Mesenchymal stem cell (in vitro differentiated cells and primary cell): Measurements from ENCODE around the gene CCNQ.

Experiments
- DNase-seq: peaks from one replicate; pipeline ENCODE4 v3.0.0-alpha.2; 2013
- H2AFZ ChIP-seq: one replicate; pipeline ENCODE4 v1.6.1; 2013; ENCODE audit warnings: low read depth, mild to moderate bottlenecking, control low read depth, inconsistent platforms, low read length, moderate library complexity
- H2AK5ac ChIP-seq: 2 replicates; pipeline ENCODE4 v1.6.1; 2013; ENCODE audit warnings: low read length, moderate library complexity, mild to moderate bottlenecking, inconsistent platforms; ENCODE audit not compliant: severe bottlenecking
- H2BK120ac ChIP-seq: one replicate; pipeline ENCODE4 v1.6.1; 2013; ENCODE audit warnings: low read depth, mild to moderate bottlenecking, inconsistent platforms, low read length, moderate library complexity
- H2BK12ac ChIP-seq, 2 experiments: one replicate each; pipeline ENCODE4 v1.6.1; 2013; ENCODE audit warnings: inconsistent platforms in 2 of 2, low read length in 2 of 2, mild to moderate bottlenecking in 2 of 2, moderate library complexity in 2 of 2, control low read depth in 1 of 2
- H2BK15ac ChIP-seq: one replicate; pipeline ENCODE4 v1.6.1; 2013; ENCODE audit warnings: mild to moderate bottlenecking, low read depth, inconsistent platforms; ENCODE audit not compliant: poor library complexity, severe bottlenecking
- H2BK5ac ChIP-seq: 2 replicates; pipeline ENCODE4 v1.6.1; 2013; ENCODE audit warnings: low read depth, mild to moderate bottlenecking, low read length, control low read depth, inconsistent platforms; ENCODE audit not compliant: poor library complexity, severe bottlenecking
- H3K14ac ChIP-seq, 2 experiments: one replicate each; pipeline ENCODE4 v1.6.1; 2013; ENCODE audit warnings: inconsistent platforms in 2 of 2, low read length in 2 of 2, control low read depth in 1 of 2, mild to moderate bottlenecking in 1 of 2, moderate library complexity in 1 of 2
- H3K18ac ChIP-seq, 2 experiments: one replicate each; pipeline ENCODE4 v1.6.1; 2013; ENCODE audit warnings: inconsistent platforms in 2 of 2, low read length in 2 of 2, control low read depth in 1 of 2, low read depth in 1 of 2, mild to moderate bottlenecking in 1 of 2
- H3K23ac ChIP-seq, 2 experiments: one replicate each; pipeline ENCODE4 v1.6.1; 2013; ENCODE audit warnings: inconsistent platforms in 2 of 2, low read length in 2 of 2, mild to moderate bottlenecking in 2 of 2, moderate library complexity in 2 of 2, control low read depth in 1 of 2
- H3K27ac ChIP-seq: 2 replicates; pipeline ENCODE4 v1.5.1; 2013; ENCODE audit warnings: mild to moderate bottlenecking, moderate library complexity, low read length, control low read depth, inconsistent platforms; ENCODE audit not compliant: poor library complexity, severe bottlenecking
- H3K27me3 ChIP-seq, 2 experiments: 2 replicates each; pipeline versions ENCODE4 v1.6.1 to v1.7.0; 2013; ENCODE audit warnings: low read length in 2 of 2, mild to moderate bottlenecking in 2 of 2, moderate library complexity in 2 of 2, control low read depth in 1 of 2, inconsistent platforms in 1 of 2; ENCODE audit not compliant: control insufficient read depth in 1 of 2, insufficient read depth in 1 of 2
- H3K36me3 ChIP-seq, 2 experiments: 2 replicates each; pipeline versions ENCODE4 v1.6.1 to v1.7.0; 2013; ENCODE audit warnings: low read length in 2 of 2, control low read depth in 1 of 2, inconsistent platforms in 1 of 2, low read depth in 1 of 2, mild to moderate bottlenecking in 1 of 2; ENCODE audit not compliant: insufficient read depth in 2 of 2, control insufficient read depth in 1 of 2
- H3K4ac ChIP-seq, 2 experiments: one replicate each; pipeline ENCODE4 v1.6.1; 2013; ENCODE audit warnings: inconsistent platforms in 2 of 2, low read length in 2 of 2, mild to moderate bottlenecking in 2 of 2, moderate library complexity in 2 of 2, control low read depth in 1 of 2, low read depth in 1 of 2
- H3K4me1 ChIP-seq: 2 replicates; pipeline ENCODE4 v1.6.1; 2013; ENCODE audit warnings: low read depth, low read length, control low read depth; ENCODE audit not compliant: control insufficient read depth, insufficient read depth
- H3K4me2 ChIP-seq: 2 replicates; pipeline ENCODE4 v1.6.1; 2013; ENCODE audit warnings: low read length, mild to moderate bottlenecking, inconsistent platforms; ENCODE audit not compliant: poor library complexity, severe bottlenecking
- H3K4me3 ChIP-seq, 2 experiments: 2 replicates each; pipeline versions ENCODE4 v1.5.1 to v1.7.0; 2013; ENCODE audit warnings: low read length in 2 of 2, mild to moderate bottlenecking in 2 of 2, control low read depth in 1 of 2, low read depth in 1 of 2; ENCODE audit not compliant: insufficient read depth in 1 of 2
- H3K79me1 ChIP-seq: replicated peaks from 2 replicates; pipeline ENCODE4 v1.6.1; 2013; ENCODE audit warnings: mild to moderate bottlenecking, control low read depth, low read length, inconsistent platforms; ENCODE audit not compliant: poor library complexity, severe bottlenecking
- H3K9ac ChIP-seq: 2 replicates; pipeline ENCODE4 v1.7.0; 2013; ENCODE audit warnings: mild to moderate bottlenecking, low read length, moderate library complexity
- H3K9me3 ChIP-seq: 2 replicates; pipeline ENCODE4 v1.7.0; 2013; ENCODE audit warnings: mild to moderate bottlenecking, low read length; ENCODE audit not compliant: control insufficient read depth
- H4K8ac ChIP-seq: one replicate; pipeline ENCODE4 v1.6.1; 2013; ENCODE audit warnings: inconsistent platforms, mild to moderate bottlenecking, low read length, moderate library complexity
- H4K91ac ChIP-seq: one replicate; pipeline ENCODE4 v1.6.1; 2013; ENCODE audit warnings: mild to moderate bottlenecking, low read length, inconsistent platforms
- WGBS: methylation state at CpG from one replicate; pipeline ENCODE4 v1.1.7; 2013; ENCODE audit warnings: mixed read lengths; 5-methylcytosine and 5-hydroxymethylcytosine counted together

Gene CCNQ

DNA sequence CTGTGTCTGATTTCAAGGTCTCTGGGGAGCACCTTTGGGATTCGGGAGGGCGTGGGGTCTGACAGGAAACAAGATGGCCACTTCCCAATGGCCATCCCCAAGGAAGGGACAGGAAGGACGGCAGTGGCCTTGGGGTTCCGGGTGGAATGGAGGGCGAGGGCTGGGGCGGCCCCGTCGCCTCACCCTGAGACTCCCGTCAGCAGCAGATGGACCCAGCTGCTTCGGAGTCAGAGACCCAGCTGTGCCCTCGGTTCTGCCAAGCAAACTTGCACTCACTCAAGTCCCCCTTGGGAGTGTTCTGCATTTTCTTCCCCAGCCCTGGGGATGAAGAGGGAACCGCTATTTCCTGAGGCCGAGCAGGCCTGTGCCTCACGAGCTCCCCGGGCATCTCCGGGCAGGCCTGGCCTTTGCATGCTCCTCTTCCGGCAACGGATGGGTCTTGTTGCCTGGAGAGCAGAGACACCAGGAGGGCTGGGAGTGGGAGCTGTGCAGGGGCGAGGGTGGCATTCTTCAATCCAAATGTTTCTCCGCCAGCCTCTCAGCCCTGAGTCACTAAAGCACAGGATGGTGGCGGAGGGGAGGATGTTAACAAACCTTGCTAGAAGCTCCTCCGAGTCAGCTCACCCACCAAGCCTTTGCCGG lies 41.2 kb upstream of the CCNQ start:
- H3K79me1 ChIP-seq: no peaks in the 10 kb centered on the region
- no peak overlapping the region for H3K23ac ChIP-seq
- H3K36me3 ChIP-seq: no peaks in the 10 kb centered on the region
- no peak overlapping the region for H2BK5ac ChIP-seq
- no peak overlapping the region for H3K4ac ChIP-seq
- H3K4me1 ChIP-seq: peaks cover 25% of the 10 kb centered on the region
- no peak for DNase-seq
- H4K91ac ChIP-seq: no peak overlapping the region
- no peak overlapping the region for H3K4me2 ChIP-seq
- H2AK5ac ChIP-seq: no peak overlapping the region
- H2BK12ac ChIP-seq: no peak overlapping the region
- no peak overlapping the region for H3K9ac ChIP-seq
- H2BK120ac ChIP-seq: no peak overlapping the region
- H2BK15ac ChIP-seq: no peak overlapping the region
- no peak overlapping the region for H3K18ac ChIP-seq
- H3K27me3 ChIP-seq: peaks cover 30 to 80% of the 10 kb centered on the region in 2 experiments
- H4K8ac ChIP-seq: no peak overlapping the region
- WGBS: 89% methylated on average over 22 of the region's 23 CpGs
- no peak overlapping the region for H3K4me3 ChIP-seq
- no peak overlapping the region for H2AFZ ChIP-seq
- no peaks in the 10 kb centered on the region for H3K9me3 ChIP-seq
- H3K14ac ChIP-seq: no peak overlapping the region
- H3K27ac ChIP-seq: no peak overlapping the region

DNA sequence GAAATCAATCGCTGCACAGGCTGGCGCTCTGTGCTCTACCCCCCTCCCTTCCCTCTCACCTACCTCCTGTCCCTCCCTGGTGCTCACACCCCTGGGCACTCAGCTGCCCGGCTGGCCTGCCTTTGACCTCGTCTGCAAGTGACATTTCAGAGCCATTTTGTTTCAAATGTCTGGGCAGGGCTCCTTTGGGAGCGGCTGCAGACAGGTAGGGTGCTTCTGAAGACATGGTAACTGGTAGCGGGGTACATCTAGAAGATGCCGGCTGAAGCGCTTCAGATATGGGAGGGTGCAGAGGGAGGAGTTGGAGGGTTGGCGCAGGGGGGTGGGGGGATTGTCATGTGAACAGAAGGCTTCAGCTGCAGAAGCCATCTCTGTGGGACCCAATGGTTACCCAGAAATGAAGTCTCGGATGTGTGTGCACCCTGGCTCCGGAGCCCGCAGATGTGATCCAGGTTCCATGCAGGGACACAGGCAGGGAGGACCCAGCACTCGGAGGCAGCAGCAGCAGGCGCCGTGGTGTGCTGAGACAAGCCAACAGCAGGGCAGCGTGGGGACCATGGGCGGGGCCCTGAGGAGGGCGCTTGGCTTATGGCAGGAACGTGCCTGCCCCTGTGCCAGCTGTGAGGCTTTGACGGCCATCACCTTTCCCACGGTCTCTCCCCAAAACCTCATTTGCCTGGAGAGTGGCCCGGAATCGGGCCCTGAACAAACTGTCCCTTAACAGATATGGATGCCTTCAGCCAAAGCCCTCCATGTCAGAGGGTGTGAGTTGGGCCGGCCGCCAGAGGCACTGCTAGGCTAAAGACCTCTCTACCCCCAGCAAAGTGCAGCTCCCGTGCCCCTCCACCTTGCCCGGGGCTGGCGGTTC lies 40.5 kb upstream of the CCNQ start:
- Histone ChIP-seq H3K14ac (no peak overlapping the region), H4K91ac (no peak overlapping the region), H3K23ac (no peak overlapping the region), H3K4me1 (peaks cover 20% of the 10 kb centered on the region), H2AFZ (no peak overlapping the region), H2BK120ac (no peak overlapping the region), H3K4me2 (peak overlapping the region; percentile 16), H3K9me3 (no peaks in the 10 kb centered on the region), H3K27me3 (peaks cover 22 to 80% of the 10 kb centered on the region in 2 experiments), H2BK15ac (no peak overlapping the region), H2AK5ac (no peak overlapping the region), H3K18ac (no peak overlapping the region), H3K4me3 (no peak overlapping the region), H2BK12ac (no peak overlapping the region), H3K79me1 (no peaks in the 10 kb centered on the region), H3K27ac (no peak overlapping the region), H3K9ac (no peak overlapping the region), H3K4ac (no peak overlapping the region), H3K36me3 (no peaks in the 10 kb centered on the region), H4K8ac (no peak overlapping the region), H2BK5ac (no peak overlapping the region)
- DNase-seq: no peak
- 91% methylated on average over 21 of the region's 28 CpGs for WGBS

- Histone ChIP-seq H3K4me2 (no peak overlapping the region), H3K14ac (no peak overlapping the region), H3K4me3 (no peak overlapping the region), H2BK12ac (no peak overlapping the region), H3K9ac (no peak overlapping the region), H2BK120ac (no peak overlapping the region), H3K79me1 (no peaks in the 10 kb centered on the region), H3K4me1 (peaks cover 17% of the 10 kb centered on the region), H3K27me3 (peaks cover 22 to 84% of the 10 kb centered on the region in 2 experiments), H2AFZ (no peak overlapping the region), H3K9me3 (no peaks in the 10 kb centered on the region), H4K8ac (no peak overlapping the region), H3K18ac (no peak overlapping the region), H3K36me3 (no peaks in the 10 kb centered on the region), H2BK15ac (no peak overlapping the region), H2AK5ac (no peak overlapping the region), H4K91ac (no peak overlapping the region), H3K27ac (no peak overlapping the region), H3K23ac (no peak overlapping the region), H3K4ac (no peak overlapping the region), H2BK5ac (no peak overlapping the region)
- WGBS: 67% methylated on average over 10 of the region's 20 CpGs
- no peak for DNase-seq
Measured at GRCh38 chrX:153638436-153639176, 39.7 kb upstream of the CCNQ start.

DNA sequence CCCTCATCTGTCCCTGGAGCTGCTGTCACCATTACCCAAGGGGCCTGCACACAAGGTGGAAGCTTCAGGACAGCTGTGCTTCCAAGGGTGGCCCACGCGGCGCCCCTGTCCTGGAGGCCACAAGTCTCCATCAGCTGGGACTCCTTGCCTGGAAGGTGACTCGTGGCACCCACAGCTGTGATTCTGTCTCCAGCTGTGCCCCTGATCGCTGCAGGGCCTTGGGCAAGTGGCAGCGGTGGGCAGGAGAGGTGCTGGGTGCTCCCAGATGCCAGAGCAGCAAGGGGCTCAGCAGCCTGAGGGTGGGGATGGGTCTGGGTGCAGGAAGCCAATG lies 39.1 kb upstream of the CCNQ start:
- H2BK5ac ChIP-seq: no peak overlapping the region

More for the DNA sequence above, 39.1 kb upstream of the CCNQ start:
- Histone ChIP-seq H3K4me3 (no peak overlapping the region), H2BK120ac (no peak overlapping the region), H3K36me3 (no peaks in the 10 kb centered on the region), H3K4ac (no peak overlapping the region), H2BK12ac (no peak overlapping the region), H3K4me1 (peaks cover 11% of the 10 kb centered on the region), H3K9me3 (no peaks in the 10 kb centered on the region), H3K18ac (no peak overlapping the region), H3K23ac (no peak overlapping the region), H4K8ac (no peak overlapping the region), H2AFZ (no peak overlapping the region), H3K14ac (peak overlapping the region in 1 of 2 experiments; percentile 28), H2BK15ac (no peak overlapping the region), H3K4me2 (no peak overlapping the region), H3K79me1 (no peaks in the 10 kb centered on the region), H4K91ac (no peak overlapping the region), H2AK5ac (no peak overlapping the region), H3K27me3 (peaks cover 16 to 79% of the 10 kb centered on the region in 2 experiments), H3K27ac (no peak overlapping the region), H3K9ac (no peak overlapping the region)
- WGBS: 77% methylated on average over 6 of the region's 6 CpGs
- no peak for DNase-seq
